Suprapubic skin (tissue), 4 donors: Measurements from ENCODE around the gene DPY30. TPM values are rescaled to one million over a fixed set of nuclear protein-coding genes. Genes with fewer than 3 reads are reported as not detected.

Experiments used
- DNase-seq, 2 donors: peaks; one replicate each; pipeline ENCODE4 v3.0.0-alpha.2; 2019; ENCODE audit warnings: low spot score in 2 of 2
- H3K27ac ChIP-seq: fragments of 200-600 bp; sonication (generic); one replicate; pipeline ENCODE4 v1.5.1; 2019
- H3K27me3 ChIP-seq: fragments of 200-600 bp; sonication (generic); one replicate; pipeline ENCODE4 v1.5.1; 2019
- H3K36me3 ChIP-seq: fragments of 200-600 bp; sonication (generic); one replicate; pipeline ENCODE4 v1.5.1; 2019
- H3K4me1 ChIP-seq: fragments of 200-600 bp; sonication (generic); one replicate; pipeline ENCODE4 v1.5.1; 2019
- H3K4me3 ChIP-seq: fragments of 200-600 bp; sonication (generic); one replicate; pipeline ENCODE4 v1.5.1; 2019; ENCODE audit warnings: mild to moderate bottlenecking
- H3K9me3 ChIP-seq: fragments of 200-600 bp; sonication (generic); one replicate; pipeline ENCODE4 v1.5.1; 2019
- EP300 ChIP-seq: sonication (generic); formaldehyde crosslinking; IDR thresholded peaks from one replicate; pipeline ENCODE4 v1.6.1; 2017; ENCODE audit warnings: antibody characterized with exemption
- POLR2A ChIP-seq, 2 donors: fragments of 450-650 bp; IDR thresholded peaks; one replicate each; pipeline ENCODE4 v1.6.1; 2017; ENCODE audit warnings: antibody characterized with exemption in 2 of 2, mild to moderate bottlenecking in 2 of 2, moderate library complexity in 2 of 2
- POLR2AphosphoS5 ChIP-seq, 3 donors: sonication (generic); formaldehyde crosslinking; IDR thresholded peaks; one replicate each; pipeline ENCODE4 v1.6.1; 2017; ENCODE audit warnings: antibody characterized with exemption in 3 of 3
- WGBS: methylation state at CpG from one replicate; pipeline ENCODE4 v1.1.5; 2018; 5-methylcytosine and 5-hydroxymethylcytosine counted together
- total RNA-seq, 4 donors: library from RNA; depleted of rRNA; stranded (reverse); fragments of >200 nt; gene quantifications; one replicate each; pipeline ENCODE4 v1.1.0, GENCODE V29; 2016
- TF ChIP-seq, protein P1 (sequence below), 2 donors: fragments of 200-600 bp in 1 of 2; fragments of 450-650 bp in 1 of 2; sonication (generic) in 1 of 2; IDR thresholded peaks; one replicate each; pipeline ENCODE4 v1.5.1; 2016 to 2019; ENCODE audit warnings: antibody characterized with exemption in 2 of 2, mild to moderate bottlenecking in 1 of 2, moderate library complexity in 1 of 2

Gene DPY30
- total RNA-seq, 4 donors from 2014 or later: 44.1 to 59.2 (median 48.8) TPM

GRCh38 chr2:31979956-31980355 lies 59.6 kb downstream of the DPY30 start:
- TF ChIP-seq EP300 (no peak), POLR2AphosphoS5 (IDR thresholded peaks at IDR 0.05) (no peak), POLR2A (IDR thresholded peaks at IDR 0.05) (no peak)
- TF ChIP-seq, protein P1, sequence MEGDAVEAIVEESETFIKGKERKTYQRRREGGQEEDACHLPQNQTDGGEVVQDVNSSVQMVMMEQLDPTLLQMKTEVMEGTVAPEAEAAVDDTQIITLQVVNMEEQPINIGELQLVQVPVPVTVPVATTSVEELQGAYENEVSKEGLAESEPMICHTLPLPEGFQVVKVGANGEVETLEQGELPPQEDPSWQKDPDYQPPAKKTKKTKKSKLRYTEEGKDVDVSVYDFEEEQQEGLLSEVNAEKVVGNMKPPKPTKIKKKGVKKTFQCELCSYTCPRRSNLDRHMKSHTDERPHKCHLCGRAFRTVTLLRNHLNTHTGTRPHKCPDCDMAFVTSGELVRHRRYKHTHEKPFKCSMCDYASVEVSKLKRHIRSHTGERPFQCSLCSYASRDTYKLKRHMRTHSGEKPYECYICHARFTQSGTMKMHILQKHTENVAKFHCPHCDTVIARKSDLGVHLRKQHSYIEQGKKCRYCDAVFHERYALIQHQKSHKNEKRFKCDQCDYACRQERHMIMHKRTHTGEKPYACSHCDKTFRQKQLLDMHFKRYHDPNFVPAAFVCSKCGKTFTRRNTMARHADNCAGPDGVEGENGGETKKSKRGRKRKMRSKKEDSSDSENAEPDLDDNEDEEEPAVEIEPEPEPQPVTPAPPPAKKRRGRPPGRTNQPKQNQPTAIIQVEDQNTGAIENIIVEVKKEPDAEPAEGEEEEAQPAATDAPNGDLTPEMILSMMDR (IDR thresholded peaks at IDR 0.05): no peak
- H3K27ac ChIP-seq: no peak overlapping the region
- peaks cover 13% of the 10 kb centered on the region for H3K4me1 ChIP-seq
- H3K36me3 ChIP-seq: no peaks in the 10 kb centered on the region
- DNase-seq: no peak
- WGBS: 71% methylated on average over 3 of the region's 3 CpGs
- H3K27me3 ChIP-seq: no peaks in the 10 kb centered on the region
- H3K4me3 ChIP-seq: no peak overlapping the region
- H3K9me3 ChIP-seq: no peaks in the 10 kb centered on the region

GRCh38 chr2:31979018-31979417 lies 60.6 kb downstream of the DPY30 start:
- WGBS: 89% methylated on average over 3 of the region's 3 CpGs
- Histone ChIP-seq H3K36me3 (no peaks in the 10 kb centered on the region), H3K4me1 (peaks cover 13% of the 10 kb centered on the region), H3K9me3 (no peaks in the 10 kb centered on the region), H3K4me3 (no peak overlapping the region), H3K27me3 (no peaks in the 10 kb centered on the region), H3K27ac (no peak overlapping the region)
- TF ChIP-seq POLR2AphosphoS5 (IDR thresholded peaks at IDR 0.05) (no peak), POLR2A (IDR thresholded peaks at IDR 0.05) (no peak), EP300 (no peak)
- TF ChIP-seq, protein P1 (IDR thresholded peaks at IDR 0.05): no peak
- DNase-seq: no peak

GRCh38 chr2:31978436-31978835 lies 61.2 kb downstream of the DPY30 start:
- H3K4me1 ChIP-seq: peaks cover 13% of the 10 kb centered on the region
- H3K9me3 ChIP-seq: no peaks in the 10 kb centered on the region
- DNase-seq: no peak
- H3K27me3 ChIP-seq: no peaks in the 10 kb centered on the region
- H3K36me3 ChIP-seq: no peaks in the 10 kb centered on the region
- no peak overlapping the region for H3K27ac ChIP-seq
- 92% methylated on average over 6 of the region's 6 CpGs for WGBS
- no peak overlapping the region for H3K4me3 ChIP-seq
- TF ChIP-seq, protein P1 (IDR thresholded peaks at IDR 0.05): no peak
- TF ChIP-seq EP300: no peak
- no peak for TF ChIP-seq POLR2A (IDR thresholded peaks at IDR 0.05)
- TF ChIP-seq POLR2AphosphoS5 (IDR thresholded peaks at IDR 0.05): no peak

Other genes starting within 250 kb of the DPY30 start
- 10 to 100 TPM; 31.3 to 36.1 (median 33.2) TPM for gene MEMO1, start 28.8 kb downstream of the DPY30 start, total RNA-seq
- gene SPAST, start 23.8 kb upstream of the DPY30 start, total RNA-seq: 10 to 100 TPM; 17.5 to 24.2 (median 20.1) TPM
- 10 to 100 TPM; 16.0 to 22.2 (median 18.1) TPM for gene SLC30A6, start 126.1 kb upstream of the DPY30 start, total RNA-seq
- gene NLRC4, start 225.1 kb upstream of the DPY30 start, total RNA-seq: under 1 TPM in 2 of 4 donors, not detected in 2; 0.17 to 0.19 TPM
- gene YIPF4, start 238.1 kb upstream of the DPY30 start, total RNA-seq: 10 to 100 TPM in 2 of 4 donors, 1 to 10 TPM in 2; 8.5 to 36.5 (median 19.8) TPM